Measurements from ENCODE around the gene APC. TPM values are rescaled to one million over a fixed set of nuclear protein-coding genes. Genes with fewer than 3 reads are reported as not detected.

Gene APC
- total and polyA plus RNA-seq, 2 of the 13 experiments (the other 11 are each of a cell fraction or from before 2014, with no cell fraction given) = 6.1 to 19.0 TPM

- TF ChIP-seq ZFP36 (IDR thresholded peaks at IDR 0.05; ENCODE audit: borderline replicate concordance, low read depth, low read length, partially characterized antibody) (no peak), IKZF1 (IDR thresholded peaks at IDR 0.05) (no peak), MAFK (conservative IDR thresholded peaks at IDR 0.05 in 1 of 2, IDR thresholded peaks at IDR 0.05 in 1 of 2; ENCODE audit: low read length in 2 of 2) (peak; percentile 49 to 67), MAFF (IDR thresholded peaks at IDR 0.05; ENCODE audit: low read depth, low read length) (peak; percentile 48; the same call in 1 of the 2 replicates), MTA3 (CRISPR knock-in tag; IDR thresholded peaks at IDR 0.05) (no peak), HDAC2 (CRISPR knock-in tag; IDR thresholded peaks at IDR 0.05) (no peak), TGIF2 (CRISPR knock-in tag; IDR thresholded peaks at IDR 0.05) (no peak), KDM5A (IDR thresholded peaks at IDR 0.05; ENCODE audit: borderline replicate concordance, low read length) (no peak)
These were observed 58.4 kb downstream of the APC start (continued) for GRCh38 chr5:112795944-112796678.

GRCh38 chr5:112799661-112800060, 62.0 kb downstream of the APC start:
- Histone ChIP-seq H4K20me1 (ENCODE audit: insufficient read depth, low read length) (no peaks in the 10 kb centered on the region), H2AFZ (ENCODE audit: low read length) (no peak overlapping the region), H3K4me3 (replicated peaks in 1 of 3; ENCODE audit: insufficient read depth in 1 of 3, low read depth in 2 of 3, low read length in 3 of 3) (no peak overlapping the region), H3K27ac (ENCODE audit: extremely low read length, insufficient read depth, low read length) (no peak overlapping the region), H3K27me3 (ENCODE audit: control insufficient read depth in 1 of 2, insufficient read depth in 2 of 2, low read length in 2 of 2) (no peaks in the 10 kb centered on the region), H3K9me3 (ENCODE audit: low read length) (no peaks in the 10 kb centered on the region), H3K36me3 (replicated peaks in 1 of 2; ENCODE audit: control insufficient read depth in 1 of 2, insufficient read depth in 2 of 2, low read length in 2 of 2) (peaks cover 1 to 4% of the 10 kb centered on the region in 2 experiments; a peak in 4 of 5 replicates), H3K79me2 (ENCODE audit: insufficient read depth, low read length) (no peaks in the 10 kb centered on the region), H3K9ac (ENCODE audit: insufficient read depth, low read depth, low read length) (no peak overlapping the region), H3K4me2 (ENCODE audit: low read depth, low read length) (no peak overlapping the region), H3K4me1 (ENCODE audit: insufficient read depth, low read length) (peaks cover 21% of the 10 kb centered on the region)
- intact Hi-C loops (cut with micrococcal nuclease; ENCODE audit: unreplicated experiment) = no loop called here
- no TSS peak for BruUV-seq (replicated peaks)
- FAIRE-seq = no peak
- ChIA-PET CTCF (ENCODE audit: low intra/inter-chr PET ratio, low total read pairs) (no interaction called here), POLR2A (no interaction called here)
- no peak for DNase-seq (ENCODE audit: low spot score)
- 85% methylated on average over 3 of the region's 3 CpGs for WGBS (ENCODE audit: low lambda C conversion rate)
- in situ Hi-C loops (cut with HindIII; ENCODE audit: extremely low pct_ligation_motif_present, low pct_unique_long_range_greater_than_20kb) = no loop called here
- ATAC-seq = no peak
- TF ChIP-seq EZH2 (conservative IDR thresholded peaks at IDR 0.05; ENCODE audit: low read depth, low read length) (no peak), ZC3H4 (CRISPR knock-in tag; IDR thresholded peaks at IDR 0.05; ENCODE audit: borderline replicate concordance) (no peak), TP53 (CRISPR knock-in tag; conservative IDR thresholded peaks at IDR 0.05) (no peak), ZNF687 (CRISPR knock-in tag; IDR thresholded peaks at IDR 0.05) (no peak), ZBTB8A (CRISPR knock-in tag; IDR thresholded peaks at IDR 0.05; ENCODE audit: borderline replicate concordance, low read depth) (no peak), MAFK (conservative IDR thresholded peaks at IDR 0.05 in 1 of 2, IDR thresholded peaks at IDR 0.05 in 1 of 2; ENCODE audit: low read length in 2 of 2) (no peak), ZNF263 (CRISPR knock-in tag; IDR thresholded peaks at IDR 0.05) (no peak), ZNF784 (CRISPR knock-in tag; IDR thresholded peaks at IDR 0.05; ENCODE audit: borderline replicate concordance) (no peak), HDAC6 (IDR thresholded peaks at IDR 0.05; ENCODE audit: low read depth, low read length) (no peak), ZNF782 (CRISPR knock-in tag; IDR thresholded peaks at IDR 0.05; ENCODE audit: borderline replicate concordance) (no peak), RFX5 (IDR thresholded peaks at IDR 0.05; ENCODE audit: low read depth, low read length) (no peak)
